G401 (cell line): Measurements from ENCODE around the gene SBK1. TPM values are rescaled to one million over a fixed set of nuclear protein-coding genes. Genes with fewer than 3 reads are reported as not detected.
"Not testable (repeated sequence)": the region's sequence is repeated elsewhere in the genome, so short reads cannot be mapped to it uniquely, and the experiment has no call there.

Source experiments
- DNase-seq: peaks from one replicate; pipeline ENCODE4 v3.0.0-alpha.2; 2015; ENCODE audit warnings: low spot score
- in situ Hi-C: cut with HindIII; loops from 2 replicates; pipeline ENCODE4 v1.10.0; 2016; ENCODE audit warnings: low sequenced_read_pairs, mixed read lengths
- total RNA-seq: library from RNA; depleted of rRNA; stranded (reverse); fragments of >200 nt; shearing (Covaris generic); gene quantifications from 2 replicates; pipeline ENCODE4 v1.2.3, GENCODE V29; 2014; rRNA removed

The SBK1 gene
- 3.4 and 4.7 TPM in 2 replicates for total RNA-seq

DNA sequence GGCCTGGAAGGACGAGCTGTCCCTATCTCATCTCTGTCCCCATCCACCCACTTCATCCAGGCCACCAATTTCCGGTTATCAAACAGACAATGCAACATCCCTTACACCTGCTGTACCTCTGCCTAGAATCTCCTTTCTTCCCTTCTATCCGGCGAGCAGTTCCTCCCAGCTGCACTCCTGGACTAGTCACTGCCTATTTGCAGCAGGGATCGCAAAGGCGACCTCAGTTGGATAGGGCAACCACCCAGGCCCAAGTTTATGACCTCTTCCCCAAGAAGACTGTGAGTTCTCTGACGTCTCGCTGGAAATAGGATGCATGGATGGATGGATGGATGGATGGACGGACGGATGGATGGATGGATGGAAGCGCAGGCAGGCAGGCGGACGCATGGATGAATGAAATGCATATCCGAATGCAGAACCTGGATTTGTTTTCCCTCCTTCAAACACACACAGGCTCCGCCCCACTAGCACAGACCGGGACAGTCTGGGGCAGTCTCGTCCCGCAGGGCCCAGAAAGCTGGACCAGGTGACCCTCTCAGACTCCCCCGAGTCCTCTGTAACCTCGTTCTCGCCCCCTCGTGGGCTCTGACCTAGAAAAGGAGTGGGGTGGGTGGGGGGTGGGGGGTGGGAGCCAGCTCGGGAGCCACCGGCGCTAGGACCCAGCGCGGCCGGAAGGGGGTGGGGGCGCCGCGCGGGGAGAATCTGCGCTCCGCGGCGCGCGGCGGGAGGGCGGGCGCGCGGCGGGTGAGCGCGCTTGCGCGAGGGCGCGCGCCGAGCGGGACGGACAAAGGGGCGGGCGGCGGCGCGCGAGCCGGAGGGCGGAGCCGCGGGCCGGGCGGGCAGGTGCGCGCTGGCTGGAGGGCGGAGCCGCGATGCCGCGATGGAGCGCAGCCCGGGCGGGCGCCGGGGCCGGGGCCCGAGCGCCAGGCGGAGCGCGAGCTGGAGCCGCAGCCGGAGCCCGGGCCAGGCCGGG is at the start of gene SBK1:
Gene SBK1, plus strand, starts transcription at position 875 of the 976 bp plus-strand sequence. CDS start 24,867 bp downstream, outside the sequence.
- in situ Hi-C loops: no loop called here
- DNase-seq: peak; percentile 86

DNA sequence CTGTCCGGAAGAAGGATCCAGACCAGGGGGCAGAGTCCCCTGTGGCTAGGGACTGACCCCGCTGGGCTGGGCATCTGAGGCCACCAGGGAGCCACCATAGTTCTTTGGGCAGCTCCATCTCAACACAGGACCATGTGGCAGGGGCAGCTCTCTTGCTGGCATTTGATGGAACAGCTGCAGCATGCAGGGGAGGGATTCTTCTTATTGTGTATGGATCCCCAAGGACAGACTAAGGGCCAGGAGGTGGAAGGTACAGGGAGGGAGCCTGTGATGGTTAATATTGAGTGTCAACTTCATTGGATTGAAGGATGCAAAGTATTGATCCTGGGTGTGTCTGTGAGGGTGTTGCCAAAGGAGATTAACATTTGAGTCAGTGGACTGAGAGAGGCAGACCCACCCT is 42.8 kb upstream of the SBK1 start:
- in situ Hi-C loops, DNase-seq: not testable (repeated sequence)

DNA sequence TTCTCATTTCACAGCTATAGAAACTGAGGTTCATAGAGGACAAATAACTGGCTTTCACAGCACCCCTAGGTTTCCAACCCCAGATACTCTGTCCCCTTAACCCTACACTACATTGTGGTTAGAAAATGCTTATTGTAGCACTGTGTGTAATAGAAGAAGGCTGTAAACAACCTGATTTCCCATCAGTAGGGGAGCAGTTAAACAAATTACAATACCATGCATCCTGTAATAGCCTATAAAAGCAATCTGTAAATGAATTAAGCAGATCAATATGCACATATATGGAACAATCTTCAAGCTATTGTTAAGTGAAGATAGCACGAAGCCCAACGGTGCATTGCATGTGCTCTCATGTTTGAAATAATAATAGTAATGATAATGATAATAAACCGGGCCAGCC is 41.3 kb upstream of the SBK1 start:
- no peak for DNase-seq
- in situ Hi-C loops: no loop called here

DNA sequence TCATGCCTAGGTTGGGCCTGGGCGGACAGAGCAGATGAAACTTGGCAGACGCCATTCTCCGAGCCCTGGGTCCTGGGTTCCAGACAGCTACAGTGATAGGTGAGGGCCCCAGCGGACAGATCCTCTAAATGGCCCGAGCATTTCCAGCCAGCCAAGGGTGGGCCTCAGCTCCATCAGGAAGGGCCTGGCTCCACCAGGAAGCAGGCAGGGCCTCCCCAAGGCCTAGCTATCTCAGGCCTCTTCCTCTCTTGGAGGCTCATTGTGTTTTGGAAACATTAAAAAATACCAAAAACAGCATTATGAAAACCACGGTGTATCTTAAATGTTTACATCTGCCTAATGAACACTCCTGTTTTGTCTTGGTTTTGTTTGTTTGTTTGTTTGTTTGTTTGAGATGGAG is 38.2 kb upstream of the SBK1 start:
- no peak for DNase-seq
- in situ Hi-C loops: no loop called here

DNA sequence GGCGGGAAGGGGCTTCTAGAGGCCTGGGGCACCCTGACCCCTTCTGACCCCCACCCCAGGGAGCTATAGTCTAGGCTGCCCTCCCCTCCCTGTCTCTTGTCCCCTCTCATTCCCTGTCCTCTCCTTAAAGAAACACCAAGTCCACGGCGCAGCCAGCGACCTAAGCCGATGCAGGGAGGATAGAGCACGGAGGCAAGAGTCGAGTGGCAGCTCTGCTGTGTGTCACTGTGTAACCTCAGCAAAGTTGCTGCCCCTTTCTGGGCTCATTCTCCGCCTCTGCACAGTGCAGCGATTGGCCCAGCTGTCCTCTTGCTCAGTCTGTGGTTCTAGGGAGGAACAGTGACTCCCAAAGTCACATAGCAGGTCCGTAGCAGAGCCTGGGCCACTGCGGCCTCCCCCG is 36.5 kb upstream of the SBK1 start:
- in situ Hi-C loops: no loop called here
- DNase-seq: no peak

DNA sequence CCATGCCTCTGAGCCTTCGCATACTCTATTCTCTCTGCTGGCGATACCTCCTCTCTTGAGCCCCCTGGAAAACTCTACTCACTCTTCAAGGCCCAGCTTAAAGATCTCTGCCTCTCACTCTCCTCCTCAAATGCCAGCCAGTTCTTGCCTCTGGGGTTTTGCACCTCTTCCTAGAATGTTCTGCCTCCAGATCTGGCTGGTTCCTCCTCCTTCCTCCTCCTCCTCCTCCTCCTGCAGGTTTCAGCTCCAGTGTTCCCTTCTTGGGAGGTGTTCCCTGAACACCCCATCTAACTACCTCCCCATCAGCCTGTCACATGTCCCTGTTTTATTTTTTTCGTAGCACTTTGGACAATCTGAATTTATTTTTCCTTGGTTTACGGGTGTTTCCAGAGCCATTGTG is 35.1 kb upstream of the SBK1 start:
- in situ Hi-C loops: no loop called here
- DNase-seq: no peak

DNA sequence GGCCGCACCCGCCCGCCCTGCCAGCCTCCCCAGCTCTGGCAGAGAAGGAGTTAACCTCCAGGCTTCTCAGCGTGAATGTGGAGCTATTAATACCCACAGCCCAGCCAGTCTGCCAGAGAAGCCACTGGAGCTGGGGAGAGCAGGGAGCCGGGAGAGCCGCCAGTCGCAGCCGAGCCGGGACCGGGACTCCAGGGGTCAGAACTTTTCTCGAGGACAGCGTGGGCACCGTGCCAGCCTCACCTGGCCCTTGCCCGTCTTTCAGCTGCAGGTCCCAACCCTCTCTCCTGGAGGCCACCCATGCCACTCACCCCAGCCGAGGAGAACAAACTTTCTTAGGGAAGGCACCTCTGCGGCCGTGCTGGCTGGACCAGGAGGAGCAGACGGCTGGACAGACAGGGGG is 33.8 kb upstream of the SBK1 start:
- DNase-seq: peak; percentile 91

DNA sequence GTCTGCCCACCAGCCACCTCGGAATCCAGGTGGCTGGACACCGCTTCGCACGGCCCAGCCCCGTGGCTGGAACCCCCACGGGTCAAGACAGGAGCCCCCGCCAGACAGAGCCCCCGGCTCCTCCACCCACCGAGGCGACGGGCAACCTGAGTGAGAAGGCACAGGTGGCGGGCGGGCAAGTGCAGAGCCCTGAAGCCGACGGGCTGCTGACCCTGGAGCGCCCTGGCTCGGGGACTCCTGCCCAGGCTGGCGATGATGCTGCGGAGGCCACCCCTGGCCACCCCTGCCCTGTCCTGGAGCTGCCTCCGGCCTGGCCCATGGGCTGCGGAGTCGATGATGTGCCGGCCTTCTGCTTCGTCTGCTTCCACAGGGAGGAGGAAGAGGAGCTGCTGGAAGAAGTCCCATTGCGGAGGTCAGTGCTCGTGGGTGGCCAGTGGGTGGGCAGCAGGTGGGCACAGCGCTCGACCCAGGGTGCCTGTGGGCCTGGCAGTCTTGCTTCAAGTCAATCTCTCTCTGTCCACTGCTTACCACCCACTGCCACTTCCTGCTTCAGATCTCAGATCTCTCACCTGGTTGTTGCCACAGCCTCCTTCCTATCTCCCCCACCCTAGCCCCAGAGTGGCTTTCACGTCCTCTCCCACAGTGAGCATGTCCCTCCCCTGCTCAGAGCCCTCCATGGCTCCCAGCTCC is 33.1 kb upstream of the SBK1 start:
- peak; percentile 50 for DNase-seq
- in situ Hi-C loops: no loop called here

More for the DNA sequence above, 33.8 kb upstream of the SBK1 start:
- in situ Hi-C loops: no loop called here

DNA sequence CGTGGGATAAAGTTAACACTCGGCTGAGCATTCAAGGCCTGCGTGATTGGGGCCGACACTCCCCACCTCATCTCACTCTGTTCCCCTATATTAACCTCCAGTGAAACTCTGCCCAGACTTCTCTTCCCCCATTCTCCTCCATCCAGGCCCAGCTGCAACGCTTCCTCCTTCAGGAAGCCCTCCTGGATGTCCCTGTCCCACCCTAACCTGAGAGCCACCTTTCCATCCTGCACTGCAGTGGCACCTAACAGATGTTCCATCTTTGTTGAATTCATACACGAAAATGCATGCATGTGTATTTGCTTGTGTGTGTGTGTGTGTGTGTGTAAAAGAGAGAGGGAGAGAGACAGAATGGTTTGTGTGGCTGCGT is 32.6 kb upstream of the SBK1 start:
- DNase-seq: no peak
- in situ Hi-C loops: no loop called here

DNA sequence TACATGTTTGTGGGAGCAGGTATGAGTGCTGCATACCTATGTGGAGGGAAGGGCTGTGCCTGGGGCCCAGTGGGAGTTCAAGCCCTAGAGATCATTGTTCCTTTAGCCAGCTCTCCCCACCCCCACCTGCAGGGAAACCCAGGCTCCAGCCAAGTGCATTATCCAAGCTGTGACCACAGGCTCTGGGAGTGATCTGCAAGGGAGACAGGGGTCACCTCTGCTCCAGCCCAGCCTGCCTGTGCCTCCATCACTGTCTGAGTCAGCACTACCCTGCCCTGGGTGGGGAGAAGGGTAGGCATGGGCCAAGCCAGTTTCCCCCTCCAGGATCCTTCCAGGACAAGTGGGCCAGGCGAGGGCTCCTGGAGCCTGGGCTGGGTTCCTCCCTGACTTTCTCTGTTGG is 32.1 kb upstream of the SBK1 start:
- in situ Hi-C loops: no loop called here
- peak; percentile 72 for DNase-seq

DNA sequence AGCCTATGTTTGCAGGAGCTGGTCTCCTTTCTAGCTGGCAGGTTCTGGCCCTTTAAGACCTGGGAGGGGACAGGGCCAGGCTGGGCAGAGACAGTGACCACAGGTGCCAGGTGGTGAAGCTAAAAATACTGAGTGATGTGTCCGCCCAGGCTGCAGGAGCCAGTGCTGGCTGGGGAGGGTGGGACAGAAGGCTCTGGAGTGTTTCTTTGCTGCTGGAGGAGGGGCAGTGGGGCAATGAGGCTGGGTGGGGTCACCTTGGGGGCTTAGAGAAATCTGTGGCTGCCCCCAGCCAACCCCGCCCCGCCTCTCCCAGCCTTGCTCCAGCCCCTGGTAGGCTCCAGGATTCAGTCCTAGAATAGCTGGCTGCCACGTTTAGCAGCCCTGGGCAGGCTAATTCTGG is 30.4 kb upstream of the SBK1 start:
- in situ Hi-C loops: no loop called here
- DNase-seq: peak; percentile 99

DNA sequence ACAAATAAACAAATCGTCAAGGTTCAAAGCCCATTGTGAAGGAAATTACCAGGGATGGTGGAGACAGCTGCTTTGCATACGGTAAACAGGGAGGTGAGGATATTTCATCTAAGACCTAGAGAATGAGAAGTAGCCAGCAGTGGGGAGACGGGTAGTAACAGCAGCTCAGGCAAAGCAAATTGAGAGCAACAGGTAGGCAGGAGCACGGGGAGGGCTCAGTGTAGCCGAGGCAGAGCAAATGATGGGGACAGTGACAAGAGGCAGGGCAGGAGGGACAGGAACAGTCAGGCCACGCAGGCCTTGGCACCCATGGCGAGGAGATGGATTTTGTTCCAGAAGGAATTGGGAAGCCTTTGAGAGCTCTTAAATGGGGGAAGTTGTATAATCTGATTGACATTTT is 29.0 kb upstream of the SBK1 start:
- in situ Hi-C loops: no loop called here
- DNase-seq: peak; percentile 25

DNA sequence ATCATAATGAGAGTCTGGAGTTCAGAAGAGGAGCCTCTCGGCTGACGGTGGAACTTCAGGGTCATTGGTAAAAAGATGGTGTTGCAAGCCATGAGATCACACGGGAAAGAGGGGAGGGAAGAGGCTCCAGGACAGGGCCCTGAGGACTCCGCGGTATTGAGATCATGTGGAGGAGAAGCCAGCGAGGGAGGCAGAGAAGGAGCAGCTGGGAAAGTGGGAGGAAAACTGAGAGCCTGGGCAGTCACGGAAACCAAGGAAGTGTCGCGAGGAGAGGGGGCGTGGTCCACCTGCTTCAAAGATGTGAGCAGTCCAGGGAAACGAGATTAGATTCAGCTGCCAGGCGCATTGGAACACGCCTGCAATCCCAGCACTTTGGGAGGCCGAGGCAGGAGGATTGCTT is 27.7 kb upstream of the SBK1 start:
- in situ Hi-C loops: no loop called here
- DNase-seq: peak; percentile 72

DNA sequence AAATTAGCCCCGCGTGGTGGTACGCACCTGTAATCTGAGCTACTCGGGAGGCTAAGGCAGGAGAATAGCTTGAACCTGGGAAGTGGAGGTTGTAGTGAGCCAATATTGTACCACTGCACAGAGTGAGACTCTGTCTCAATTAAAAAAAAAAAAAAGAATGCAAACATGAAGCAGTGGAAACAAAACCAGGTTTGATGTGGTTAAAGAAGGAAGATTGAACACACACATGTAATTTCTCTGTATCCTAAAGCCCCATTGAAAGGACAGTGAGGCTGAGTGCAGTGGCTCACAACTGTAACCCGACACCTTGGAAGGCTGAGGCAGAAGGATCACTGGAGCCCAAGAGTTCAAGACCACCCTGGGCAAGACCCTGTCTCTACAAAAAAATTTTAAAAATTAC is 26.5 kb upstream of the SBK1 start:
- DNase-seq: no peak
- in situ Hi-C loops: no loop called here

DNA sequence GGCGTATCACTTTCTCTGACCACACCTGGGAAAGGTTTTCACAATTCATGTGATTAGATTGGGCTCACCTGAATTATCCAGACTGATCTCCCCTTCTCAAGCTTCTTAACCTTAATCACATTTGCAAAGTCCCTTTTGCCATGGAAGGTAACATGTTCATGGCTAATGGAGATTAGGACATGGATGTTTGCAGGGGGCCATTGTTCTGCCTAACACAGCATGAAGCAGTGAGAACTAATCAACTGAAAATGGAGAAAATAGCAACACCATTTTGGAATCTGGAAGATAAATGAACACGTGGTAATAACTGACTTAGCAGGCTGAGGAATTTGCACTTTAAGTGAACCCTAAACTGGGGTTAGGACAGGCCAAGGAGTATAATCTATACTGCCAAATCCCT is 25.0 kb upstream of the SBK1 start:
- in situ Hi-C loops: no loop called here

DNA sequence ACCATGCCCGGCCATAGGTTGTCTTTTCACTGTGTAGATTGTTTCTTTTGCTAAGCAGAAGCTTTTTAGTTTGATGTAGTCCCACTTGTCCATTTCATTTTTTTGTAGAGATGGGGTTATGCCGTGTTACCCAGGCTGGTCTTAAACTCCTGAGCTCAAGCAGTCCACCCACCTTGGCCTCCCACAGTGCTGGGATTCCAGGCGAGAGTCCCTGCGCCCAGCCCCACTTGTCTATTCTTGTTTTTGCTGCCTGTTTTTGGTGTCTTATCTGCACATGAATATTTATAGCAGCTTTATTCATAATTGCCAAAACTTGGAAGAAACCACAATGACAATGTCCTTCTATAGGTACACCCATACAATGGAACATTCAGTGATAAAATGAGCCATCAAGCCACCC is 18.8 kb upstream of the SBK1 start:
- in situ Hi-C loops: no loop called here
- no peak for DNase-seq

More for the DNA sequence above, 25.0 kb upstream of the SBK1 start:
- DNase-seq: no peak

DNA sequence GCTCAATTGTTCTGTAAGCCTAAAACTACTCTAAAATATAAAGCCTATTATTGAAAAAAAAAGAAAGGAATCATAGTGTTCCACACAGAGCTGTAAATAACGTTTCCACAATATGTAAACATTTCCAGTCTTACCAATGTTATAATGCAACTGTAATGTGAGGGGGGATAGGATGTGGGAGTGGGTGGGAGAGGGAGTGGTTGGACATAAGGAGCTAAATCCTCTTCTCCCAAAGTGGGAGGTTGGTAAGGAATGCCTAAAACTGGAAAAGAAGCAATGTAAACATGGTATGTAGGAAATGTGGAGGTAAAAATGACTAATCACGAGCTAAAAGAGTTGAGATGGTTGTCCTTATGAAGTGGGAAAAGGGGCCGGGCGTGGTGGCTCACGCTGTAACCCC is 17.6 kb upstream of the SBK1 start:
- no peak for DNase-seq
- in situ Hi-C loops: no loop called here

DNA sequence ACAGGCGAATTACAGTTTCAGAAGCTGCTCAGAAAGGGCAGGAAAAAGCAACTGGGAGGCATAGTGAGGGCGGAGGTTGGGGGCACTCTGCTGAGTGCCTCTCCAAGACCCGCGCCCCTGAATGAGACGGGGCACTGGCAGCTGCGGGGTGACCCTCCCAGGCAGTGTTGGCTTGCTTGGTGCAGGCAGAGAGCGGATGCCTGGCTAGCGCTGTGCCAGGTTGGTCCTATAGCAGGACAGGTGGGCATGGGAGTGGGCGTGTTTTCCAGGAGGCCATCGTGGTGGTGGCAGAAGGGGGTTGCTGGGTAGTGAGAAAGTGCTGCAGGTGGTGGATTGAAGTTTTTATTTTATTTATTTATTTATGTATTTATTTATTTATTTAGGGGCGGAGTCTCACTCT is 16.0 kb upstream of the SBK1 start:
- no peak for DNase-seq
- in situ Hi-C loops: no loop called here

DNA sequence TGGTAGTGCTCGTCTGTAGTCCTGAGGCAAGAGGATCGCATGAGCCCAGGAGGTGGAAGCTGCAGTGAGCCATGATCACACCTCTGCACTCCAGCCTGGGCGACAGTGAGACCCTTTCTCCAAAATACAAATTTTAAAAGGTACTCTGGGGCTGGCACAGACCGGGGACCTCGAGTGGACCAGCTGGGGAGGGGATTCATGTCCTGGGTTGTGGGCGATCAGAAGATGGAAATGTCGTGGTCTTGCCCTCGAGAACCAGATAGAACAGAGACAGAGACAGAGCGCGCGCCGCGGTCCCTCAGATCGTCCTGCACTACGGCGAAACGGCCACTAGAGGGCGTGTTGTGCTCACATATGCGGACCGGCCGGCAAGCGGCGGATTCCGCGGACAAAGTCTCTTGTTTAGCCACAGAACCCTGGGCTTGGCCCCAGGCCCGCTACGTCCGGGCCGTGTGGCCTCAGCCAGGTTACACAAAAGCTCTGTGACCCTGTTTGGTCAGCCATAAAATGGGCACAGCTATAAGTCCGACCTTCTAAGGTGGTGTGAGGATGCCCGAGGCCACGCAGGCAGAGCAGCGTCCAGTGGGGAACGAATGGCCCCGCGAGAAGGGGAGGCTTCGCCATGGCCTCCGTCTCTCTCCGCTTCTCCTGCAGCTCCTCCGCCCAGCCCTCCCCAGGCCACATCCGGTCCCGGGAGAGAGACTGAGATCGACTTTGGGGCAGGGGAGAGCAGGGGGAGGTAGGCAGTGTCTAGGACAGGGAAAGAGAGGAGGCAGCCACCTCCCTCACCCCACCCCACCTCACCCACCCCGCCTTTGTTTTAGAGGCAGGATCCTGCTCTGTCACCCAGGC is 14.6 kb upstream of the SBK1 start:
- peak; percentile 92 for DNase-seq
- in situ Hi-C loops: no loop called here

DNA sequence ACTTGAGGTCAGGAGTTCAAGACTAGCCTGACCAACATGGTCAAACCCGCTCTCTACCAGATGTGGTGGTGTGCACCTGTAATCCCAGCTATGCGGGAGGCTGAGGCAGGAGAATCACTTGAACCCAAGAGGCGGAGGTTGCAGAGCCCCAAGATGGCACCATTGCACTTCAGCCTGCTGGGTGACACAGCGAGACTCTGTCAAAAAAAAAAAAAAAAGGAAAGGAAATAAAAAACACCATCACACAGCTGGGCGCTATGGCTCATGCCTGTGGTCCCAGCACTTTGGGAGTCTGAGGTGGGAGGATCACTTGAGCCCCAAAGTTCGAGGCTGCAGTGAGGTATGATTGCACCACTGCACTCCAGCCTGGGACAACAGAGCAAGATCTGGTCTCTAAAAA is 13.3 kb upstream of the SBK1 start:
- no peak for DNase-seq
- in situ Hi-C loops: no loop called here
